VCaP (cell line): ENCODE results near the gene FMN1.

Experiments used
- H3K27ac ChIP-seq: fragments of 450-650 bp; 2 replicates; pipeline ENCODE4 v1.5.1; 2017
- TF ChIP-seq, protein P1 (sequence below): fragments of 450-650 bp; conservative IDR thresholded peaks from 2 replicates; pipeline ENCODE4 v1.5.1; 2017; ENCODE audit warnings: mild to moderate bottlenecking, moderate library complexity

The FMN1 gene

DNA sequence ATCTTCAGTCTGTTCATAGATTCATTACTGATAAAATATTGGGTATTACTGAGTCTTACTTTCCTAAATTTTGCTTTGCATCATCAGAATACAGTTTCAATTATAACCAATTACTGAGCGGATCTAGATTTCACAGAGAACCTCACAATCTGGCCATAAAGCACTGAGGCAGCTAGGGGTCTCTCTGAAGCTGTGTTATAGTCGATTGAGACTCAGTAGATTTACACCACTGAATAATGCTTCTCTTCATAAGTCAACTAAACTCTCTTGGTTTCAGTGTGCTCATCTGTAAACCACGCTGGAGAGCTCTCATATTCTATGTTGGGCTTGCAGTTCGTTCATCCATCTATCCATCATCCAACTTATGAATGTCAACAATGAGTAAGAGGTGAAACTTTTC, 296.1 kb downstream of the FMN1 start:
- TF ChIP-seq, protein P1, sequence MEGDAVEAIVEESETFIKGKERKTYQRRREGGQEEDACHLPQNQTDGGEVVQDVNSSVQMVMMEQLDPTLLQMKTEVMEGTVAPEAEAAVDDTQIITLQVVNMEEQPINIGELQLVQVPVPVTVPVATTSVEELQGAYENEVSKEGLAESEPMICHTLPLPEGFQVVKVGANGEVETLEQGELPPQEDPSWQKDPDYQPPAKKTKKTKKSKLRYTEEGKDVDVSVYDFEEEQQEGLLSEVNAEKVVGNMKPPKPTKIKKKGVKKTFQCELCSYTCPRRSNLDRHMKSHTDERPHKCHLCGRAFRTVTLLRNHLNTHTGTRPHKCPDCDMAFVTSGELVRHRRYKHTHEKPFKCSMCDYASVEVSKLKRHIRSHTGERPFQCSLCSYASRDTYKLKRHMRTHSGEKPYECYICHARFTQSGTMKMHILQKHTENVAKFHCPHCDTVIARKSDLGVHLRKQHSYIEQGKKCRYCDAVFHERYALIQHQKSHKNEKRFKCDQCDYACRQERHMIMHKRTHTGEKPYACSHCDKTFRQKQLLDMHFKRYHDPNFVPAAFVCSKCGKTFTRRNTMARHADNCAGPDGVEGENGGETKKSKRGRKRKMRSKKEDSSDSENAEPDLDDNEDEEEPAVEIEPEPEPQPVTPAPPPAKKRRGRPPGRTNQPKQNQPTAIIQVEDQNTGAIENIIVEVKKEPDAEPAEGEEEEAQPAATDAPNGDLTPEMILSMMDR = no peak
- H3K27ac ChIP-seq = no peak overlapping the region

DNA sequence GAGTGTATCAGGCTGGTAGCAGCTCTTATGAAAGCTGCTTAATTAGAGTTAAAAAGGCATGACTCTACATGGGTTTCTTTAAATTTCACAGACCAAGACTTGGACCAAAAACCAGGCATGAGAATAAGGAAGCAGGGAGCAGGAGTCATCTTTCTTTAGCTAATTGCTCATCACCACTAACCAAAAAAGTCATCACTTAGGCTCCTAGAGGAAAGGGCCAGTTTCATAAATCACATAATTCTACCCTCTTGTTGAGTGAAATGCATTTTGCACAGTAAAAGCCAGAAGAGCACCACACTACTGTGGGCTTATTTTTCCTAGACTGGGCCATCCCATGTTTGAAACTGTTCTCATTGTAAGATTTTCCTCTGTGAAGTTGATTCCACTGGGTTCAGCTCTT, 301.1 kb downstream of the FMN1 start:
- no peak overlapping the region for H3K27ac ChIP-seq
- TF ChIP-seq, protein P1 = no peak

DNA sequence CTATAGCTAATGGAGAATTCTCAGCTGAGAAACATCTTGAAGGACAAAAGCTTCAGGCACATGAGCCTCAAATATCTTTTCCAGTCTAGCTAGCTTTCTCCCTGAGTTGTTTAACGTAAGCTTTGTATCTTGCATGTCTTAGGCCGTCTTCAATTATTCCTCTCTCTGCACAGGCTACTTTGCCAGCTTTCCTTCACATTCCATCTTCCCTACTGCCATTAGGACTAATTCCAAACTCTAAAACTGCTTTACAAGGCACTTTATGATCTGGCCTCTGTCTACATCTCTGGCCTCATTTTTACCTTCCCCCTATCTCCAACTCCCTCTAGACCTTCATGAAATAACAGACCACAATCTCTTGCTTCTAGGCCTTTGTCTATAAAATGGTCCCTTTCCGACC, 305.3 kb downstream of the FMN1 start:
- TF ChIP-seq, protein P1 = no peak
- H3K27ac ChIP-seq = no peak overlapping the region

DNA sequence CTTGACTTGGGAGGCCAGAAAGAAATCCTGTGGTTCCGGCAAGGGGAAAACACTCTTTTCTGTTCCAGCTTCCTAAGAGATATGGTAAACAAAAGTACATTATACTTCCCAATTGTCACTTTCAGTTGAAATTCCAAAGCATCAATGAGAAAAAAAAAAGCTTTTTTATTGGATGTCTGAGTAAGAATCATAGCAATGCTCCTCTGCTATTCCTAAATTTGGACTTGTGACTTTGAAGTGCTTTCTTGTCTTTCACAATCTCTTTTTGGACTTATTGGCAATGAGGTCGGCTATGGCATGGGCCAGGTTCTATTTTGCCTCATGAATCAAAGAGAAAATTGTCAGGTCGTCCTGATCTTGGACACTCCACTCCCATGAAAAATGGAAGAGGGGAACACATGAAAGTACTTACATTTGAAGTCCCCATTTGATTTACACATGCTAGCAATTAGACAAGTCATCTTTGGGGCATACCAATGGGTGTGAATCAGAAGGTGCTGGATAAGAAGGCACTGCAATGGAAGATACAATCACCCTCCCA, 306.2 kb downstream of the FMN1 start:
- H3K27ac ChIP-seq = no peak overlapping the region
- TF ChIP-seq, protein P1 = no peak

DNA sequence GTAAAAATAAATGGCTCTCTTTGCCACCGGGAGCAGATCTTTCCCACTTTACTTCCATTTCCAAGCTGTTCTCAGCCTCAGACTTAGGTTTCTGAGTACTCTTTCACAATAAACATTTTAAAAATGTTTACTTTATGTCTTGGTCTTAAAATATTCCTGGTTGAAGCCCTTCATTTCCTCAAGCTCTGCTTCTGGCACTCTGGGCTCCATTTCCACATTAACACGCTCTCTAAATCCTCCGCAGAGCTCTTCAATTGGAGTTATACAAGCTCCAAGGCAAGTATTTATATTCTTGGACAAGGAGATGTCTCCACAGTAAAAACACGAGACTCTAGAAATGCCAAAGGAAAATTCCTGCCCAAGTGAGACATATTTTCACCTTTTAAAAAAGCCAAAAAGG, 307.4 kb downstream of the FMN1 start:
- H3K27ac ChIP-seq = no peak overlapping the region
- TF ChIP-seq, protein P1 = no peak

DNA sequence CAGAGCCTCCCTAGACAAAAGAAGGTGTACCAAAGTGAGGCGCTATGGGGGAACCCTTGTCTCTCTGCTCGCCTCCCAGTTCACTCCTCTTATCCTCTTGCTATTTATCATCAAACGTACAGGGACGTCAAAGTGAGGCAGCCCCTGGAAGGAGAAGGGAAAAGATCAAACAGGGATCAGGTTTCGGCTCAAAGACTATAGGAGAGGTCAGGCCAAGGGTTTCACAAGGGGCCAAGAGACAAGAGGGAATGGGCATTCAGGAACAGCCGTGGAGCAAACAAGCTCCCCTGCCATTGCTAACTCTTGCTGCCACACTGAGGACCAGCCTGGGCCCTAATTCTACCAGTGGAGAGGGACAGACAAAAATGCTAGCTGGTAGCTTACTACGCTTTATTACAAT, 308.1 kb downstream of the FMN1 start:
- TF ChIP-seq, protein P1 = no peak
- H3K27ac ChIP-seq = no peak overlapping the region

DNA sequence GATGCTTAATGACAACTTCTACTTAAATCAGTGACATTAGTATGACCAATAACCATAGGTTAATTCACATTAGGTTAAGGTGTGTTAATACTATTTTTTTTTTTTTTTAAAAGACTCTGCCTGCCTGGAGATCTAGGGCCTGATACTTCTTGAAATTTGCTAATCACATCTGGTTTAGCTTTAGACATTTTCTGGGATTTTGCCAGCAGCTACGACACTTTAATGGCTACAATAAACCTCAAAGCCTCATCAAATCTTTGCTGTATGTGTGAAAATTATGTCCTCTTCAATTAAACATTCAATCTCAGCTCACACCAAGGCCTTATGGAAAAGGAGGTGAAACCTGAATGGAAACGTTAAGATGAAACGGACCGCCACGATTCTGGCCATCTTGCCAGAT, 308.8 kb downstream of the FMN1 start:
- H3K27ac ChIP-seq = no peak overlapping the region
- TF ChIP-seq, protein P1 = no peak

DNA sequence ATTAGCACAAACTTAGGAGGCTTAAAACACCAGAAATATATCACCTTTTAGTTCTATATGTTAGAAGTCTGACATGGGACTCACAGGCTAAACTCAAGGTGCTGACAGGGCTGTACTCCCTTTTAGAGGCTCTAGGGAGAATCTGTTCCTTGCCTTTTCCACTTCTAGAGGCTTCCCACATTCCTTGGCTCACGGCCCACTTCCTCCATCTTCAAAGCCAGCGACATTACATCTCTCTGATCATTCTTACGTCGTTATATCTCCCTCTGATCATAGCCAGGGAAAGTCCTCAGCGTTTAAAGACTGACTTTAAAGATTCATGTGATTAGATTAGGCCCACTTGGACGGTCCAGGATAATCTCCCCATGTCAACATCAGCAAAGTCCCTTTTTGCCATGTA, 310.4 kb downstream of the FMN1 start:
- H3K27ac ChIP-seq = no peak overlapping the region

More for the DNA sequence above, 310.4 kb downstream of the FMN1 start:
- TF ChIP-seq, protein P1 = no peak
